Activated CD4-positive, CD25-positive, alpha-beta regulatory T cell (primary cell): Measurements from ENCODE around the gene FSD1L.
"Not testable (repeated sequence)": the region's sequence is repeated elsewhere in the genome, so short reads cannot be mapped to it uniquely, and the experiment has no call there.

Source experiments
- DNase-seq, 4 experiments: peaks; one replicate each; lab custom pipeline; 2025; lab: John Stamatoyannopoulos, UW

The FSD1L gene

DNA sequence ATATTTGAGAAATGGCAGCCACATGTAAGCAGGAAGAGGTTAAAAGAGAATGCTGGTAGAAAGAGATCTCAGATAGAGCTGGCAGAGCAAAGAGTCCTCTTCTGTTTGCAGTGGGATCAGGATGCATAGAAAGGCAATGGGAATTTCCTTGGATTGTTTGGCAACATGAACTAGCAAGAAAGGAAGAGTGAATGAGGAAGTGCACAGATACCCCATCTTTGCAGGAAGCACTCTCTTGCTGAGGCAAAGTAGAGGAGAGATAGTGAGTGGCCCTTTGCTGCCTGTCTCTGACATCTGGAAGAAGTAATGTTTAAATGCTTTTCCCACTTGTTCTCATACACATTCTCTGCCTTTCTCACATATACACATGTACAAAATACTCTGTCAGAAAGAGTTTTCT is 124.6 kb downstream of the FSD1L start:
- DNase-seq: no peak

DNA sequence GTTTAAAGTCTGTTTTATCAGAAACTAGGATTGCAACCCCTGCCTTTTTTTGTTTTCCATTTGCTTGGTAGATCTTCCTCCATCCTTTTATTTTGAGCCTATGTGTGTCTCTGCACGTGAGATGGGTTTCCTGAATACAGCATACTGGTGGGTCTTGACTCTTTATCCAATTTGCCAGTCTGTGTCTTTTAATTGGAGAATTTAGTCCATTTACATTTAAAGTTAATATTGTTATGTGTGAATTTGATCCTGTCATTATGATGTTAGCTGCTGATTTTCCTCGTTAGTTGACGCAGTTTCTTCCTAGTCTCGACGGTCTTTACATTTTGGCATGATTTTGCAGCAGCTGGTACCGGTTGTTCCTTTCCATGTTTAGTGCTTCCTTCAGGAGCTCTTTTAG is 132.1 kb downstream of the FSD1L start:
- DNase-seq: not testable (repeated sequence)

DNA sequence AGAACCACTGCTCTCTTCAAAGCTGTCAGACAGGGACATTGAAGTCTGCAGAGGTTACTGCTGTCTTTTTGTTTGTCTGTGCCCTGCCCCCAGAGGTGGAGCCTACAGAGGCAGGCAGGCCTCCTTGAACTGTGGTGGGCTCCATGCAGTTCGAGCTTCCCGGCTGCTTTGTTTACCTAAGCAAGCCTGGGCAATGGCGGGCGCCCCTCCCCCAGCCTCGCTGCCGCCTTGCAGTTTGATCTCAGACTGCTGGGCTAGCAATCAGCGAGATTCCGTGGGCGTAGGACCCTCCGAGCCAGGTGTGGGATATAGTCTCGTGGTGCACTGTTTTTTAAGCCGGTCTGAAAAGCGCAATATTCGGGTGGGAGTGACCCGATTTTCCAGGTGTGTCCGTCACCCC is 133.7 kb downstream of the FSD1L start:
- DNase-seq: not testable (repeated sequence)

DNA sequence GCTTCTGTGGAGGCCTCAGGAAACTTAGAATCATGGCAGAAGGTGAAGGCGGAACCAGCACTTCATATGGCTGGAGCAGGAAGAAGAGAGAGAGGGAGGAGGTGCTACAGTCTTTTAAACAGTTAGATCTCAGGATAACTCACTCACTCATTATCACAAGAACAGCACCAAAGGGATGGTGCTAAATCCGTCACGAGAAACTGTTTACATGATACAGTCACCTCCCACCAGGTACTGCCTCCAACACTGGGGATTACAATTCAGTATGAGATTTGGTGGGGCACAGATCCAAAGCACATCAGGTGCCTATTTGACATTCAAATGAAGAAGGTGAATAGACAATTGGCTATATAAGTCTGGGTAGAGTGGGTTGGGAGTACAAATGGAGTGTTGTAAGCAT is 145.3 kb downstream of the FSD1L start:
- no peak for DNase-seq
